ENCODE results near the gene HP1BP3.

Gene HP1BP3

DNA sequence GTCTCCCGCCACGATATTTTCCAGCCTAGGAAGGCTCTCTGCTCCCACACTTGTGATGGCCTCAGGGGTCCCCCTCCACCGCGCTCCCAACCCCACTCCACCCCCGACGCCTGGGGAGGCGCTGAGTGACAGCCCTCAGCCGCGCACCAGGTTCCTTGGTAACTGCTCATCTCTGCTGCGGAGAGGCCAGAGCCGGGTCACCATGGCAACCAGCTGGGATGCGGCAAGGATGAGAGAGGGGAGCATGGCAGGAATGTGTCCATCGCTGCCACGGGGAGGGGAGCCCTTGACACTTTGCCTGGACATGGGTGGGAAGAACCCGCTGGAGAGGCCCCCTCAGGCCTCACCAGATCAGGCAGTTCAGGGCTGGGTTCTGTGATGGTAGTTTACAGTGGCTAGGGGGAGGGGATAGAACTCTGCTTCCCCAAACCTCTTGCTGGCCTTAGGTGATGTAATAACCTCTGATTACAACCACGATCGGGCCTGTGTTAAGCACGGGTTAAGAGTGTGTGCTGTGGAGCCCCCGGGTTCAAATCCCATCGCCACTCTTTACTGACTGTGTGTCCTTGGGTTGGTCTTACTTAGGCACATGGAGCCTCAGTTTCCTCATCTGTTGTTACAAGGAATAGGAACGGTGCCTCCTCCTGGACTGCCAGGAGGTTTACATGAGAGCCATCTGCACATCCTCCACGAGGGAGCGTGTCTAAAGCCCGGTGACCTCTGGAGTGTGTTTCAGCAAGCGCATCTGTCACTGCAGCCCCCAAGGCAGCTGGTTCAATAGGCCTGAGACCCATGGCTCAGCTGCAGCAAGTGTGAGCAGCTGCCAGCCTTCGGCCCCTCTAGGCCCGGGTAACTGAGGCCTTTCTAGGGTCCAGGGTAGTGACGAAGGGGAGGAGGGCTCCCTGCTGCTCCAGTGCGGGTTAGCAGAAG, 75.6 kb downstream of the HP1BP3 start:
- DNase-seq (ENCODE audit: low spot score) = no peak

GRCh38 chr1:20710469-20711284, 76.4 kb downstream of the HP1BP3 start:
- DNase-seq (ENCODE audit: low spot score) = no peak

DNA sequence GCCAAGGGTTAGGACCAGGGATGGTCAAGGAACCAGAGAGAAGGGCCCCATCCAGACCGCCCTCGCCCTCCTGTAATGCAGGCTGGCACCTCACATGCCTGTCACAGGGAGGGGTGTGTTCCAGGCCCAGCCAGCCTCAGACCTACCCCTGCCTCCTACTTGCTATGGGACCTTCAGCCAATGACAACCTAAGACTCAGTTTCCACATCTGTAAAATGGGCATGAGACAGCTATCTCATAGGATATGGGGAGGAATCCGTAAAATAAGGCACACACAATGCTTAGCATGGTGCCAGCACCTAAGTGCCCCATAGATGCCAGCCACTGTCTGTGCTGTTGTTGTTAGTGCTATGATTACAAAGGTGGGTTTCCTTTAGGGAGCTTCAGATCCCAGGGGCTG, 77.2 kb downstream of the HP1BP3 start:
- DNase-seq (ENCODE audit: low spot score) = no peak

DNA sequence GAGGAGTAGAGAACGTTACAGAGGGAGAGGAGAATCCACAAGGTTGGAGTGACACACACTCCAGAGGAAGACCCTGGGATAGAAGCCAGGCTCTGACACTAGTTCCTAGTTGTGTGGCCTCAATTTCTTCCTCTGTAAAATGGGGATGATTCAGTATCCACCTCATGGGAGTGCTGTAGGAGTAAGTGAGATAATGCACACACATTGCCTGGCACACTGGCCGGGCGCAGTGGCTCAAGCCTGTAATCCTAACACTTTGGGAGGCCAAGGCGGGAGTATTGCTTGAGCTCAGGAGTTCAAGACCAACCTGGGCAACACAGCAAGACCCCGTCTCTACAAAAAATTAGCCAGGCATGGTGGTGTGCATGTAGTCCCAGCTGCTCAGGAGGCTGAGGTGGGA, 78.2 kb downstream of the HP1BP3 start:
- DNase-seq (ENCODE audit: low spot score) = no peak

- no peak for DNase-seq (ENCODE audit: low spot score)
Observed at GRCh38 chr1:20708057-20708456, 79.0 kb downstream of the HP1BP3 start.

DNA sequence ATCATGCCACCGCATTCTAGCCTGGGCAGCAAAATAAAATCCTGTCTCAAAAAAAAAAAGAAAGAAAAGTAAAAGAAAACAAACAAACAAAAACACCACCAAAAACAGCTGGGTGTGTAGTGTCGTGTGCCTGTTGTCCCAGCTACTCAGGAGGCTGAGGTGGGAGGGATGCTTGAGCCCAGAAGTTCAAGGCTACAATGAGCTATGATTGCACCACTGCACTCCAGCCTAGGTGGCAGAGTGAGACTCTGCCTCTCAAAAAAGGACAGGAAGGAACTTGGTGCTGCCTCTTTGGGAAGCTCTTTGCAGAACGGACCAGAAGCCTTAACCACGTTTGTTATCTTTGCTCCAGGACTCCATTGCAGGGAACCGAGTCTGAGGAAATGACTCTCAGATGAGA, 80.3 kb downstream of the HP1BP3 start:
- DNase-seq (ENCODE audit: low spot score) = no peak

GRCh38 chr1:20705203-20705755, 81.8 kb downstream of the HP1BP3 start:
- DNase-seq (ENCODE audit: low spot score) = no peak

- DNase-seq (ENCODE audit: low spot score) = no peak
Observed at GRCh38 chr1:20704390-20705202, 82.5 kb downstream of the HP1BP3 start.

GRCh38 chr1:20703124-20703756, 83.9 kb downstream of the HP1BP3 start:
- no peak for DNase-seq (ENCODE audit: low spot score)

DNA sequence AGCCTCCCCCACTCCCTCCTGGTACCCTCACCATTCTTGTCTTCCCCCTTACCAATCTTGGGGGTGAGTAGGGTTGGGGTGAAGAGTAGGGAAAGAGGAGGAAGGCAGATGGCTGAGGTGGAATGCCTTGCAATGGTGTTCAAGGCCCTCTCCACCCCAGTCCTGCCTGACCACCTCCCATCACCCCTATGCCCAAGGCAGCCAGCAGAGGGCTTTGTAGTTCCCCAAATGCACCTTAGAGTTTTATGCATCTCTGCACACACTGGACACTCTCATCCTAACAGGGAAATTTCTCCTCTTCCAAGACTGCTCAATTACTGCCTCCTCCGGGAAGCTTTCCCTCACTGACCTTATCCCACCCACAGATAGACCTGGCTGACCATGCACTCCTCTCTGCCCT, 84.7 kb downstream of the HP1BP3 start:
- DNase-seq (ENCODE audit: low spot score) = no peak

DNA sequence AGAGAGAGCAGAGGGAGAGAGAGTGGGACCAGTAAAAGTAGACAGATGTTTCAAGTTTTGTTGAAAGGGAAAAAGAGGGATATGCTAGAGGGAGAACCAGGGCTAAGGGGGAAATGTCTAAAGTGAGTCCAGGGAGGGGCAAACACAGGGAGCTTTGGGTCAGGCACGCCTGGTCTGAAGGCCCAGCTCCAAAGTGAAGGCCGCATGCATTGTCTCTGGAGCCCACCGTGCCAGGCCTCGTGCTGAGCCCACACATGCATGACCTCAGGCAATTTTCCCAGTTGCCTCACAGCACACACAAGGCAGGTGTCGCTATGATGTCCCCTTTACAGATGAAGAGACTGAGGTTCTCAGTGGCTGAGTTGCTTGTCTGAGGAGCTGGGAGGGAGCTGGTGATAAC, 85.3 kb downstream of the HP1BP3 start:
- no peak for DNase-seq (ENCODE audit: low spot score)

- no peak for DNase-seq (ENCODE audit: low spot score)
Observed at GRCh38 chr1:20701446-20701845, 85.7 kb downstream of the HP1BP3 start.

DNA sequence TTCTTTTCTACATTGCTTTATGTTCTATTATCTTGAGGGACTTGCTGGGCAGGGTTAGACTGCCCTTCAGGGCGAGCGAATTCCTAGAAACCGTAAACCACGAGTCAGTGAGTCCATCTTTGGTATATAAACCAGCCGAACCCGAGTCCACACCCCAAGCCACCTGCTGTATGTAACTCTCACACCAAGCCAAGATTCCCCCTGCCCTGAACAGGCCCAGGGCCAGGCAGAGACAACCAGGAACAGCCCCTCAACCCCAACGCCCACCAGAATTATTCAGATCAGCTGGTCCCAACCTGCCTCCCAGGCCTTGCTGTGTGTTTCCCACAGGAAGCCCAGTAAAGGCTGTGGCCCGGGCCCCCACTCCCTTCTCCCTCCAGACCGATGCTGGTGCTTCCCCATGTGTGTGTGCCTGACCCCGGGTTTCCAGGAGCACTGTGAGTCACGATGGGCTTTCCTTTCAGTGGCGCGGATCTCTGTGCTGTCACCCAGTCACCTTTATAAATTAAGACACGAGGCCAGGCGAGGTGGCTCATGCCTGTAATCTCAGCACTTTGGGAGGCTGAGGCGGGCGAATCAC, 86.4 kb downstream of the HP1BP3 start:
- no peak for DNase-seq (ENCODE audit: low spot score)

DNA sequence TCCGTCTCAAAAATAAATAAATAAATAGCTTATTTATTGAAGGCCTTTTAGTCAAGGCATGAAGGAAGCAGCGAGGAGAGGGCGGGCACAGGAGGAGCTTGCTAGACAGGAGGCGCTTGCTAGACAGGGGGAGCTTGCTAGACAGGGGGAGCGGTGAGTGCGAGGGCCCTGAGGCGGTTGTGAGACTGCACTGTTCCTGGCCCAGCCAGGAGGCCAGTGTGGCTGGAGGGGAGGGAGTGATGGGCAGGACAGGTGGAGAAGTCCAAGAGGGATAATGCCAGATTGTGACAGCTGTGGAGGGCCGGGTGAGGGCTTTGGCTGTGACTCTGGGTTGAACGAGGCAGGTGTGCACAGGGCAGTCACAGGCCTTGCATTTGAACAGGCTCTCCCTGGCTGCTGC, 87.5 kb downstream of the HP1BP3 start:
- DNase-seq (ENCODE audit: low spot score) = no peak

GRCh38 chr1:20698195-20698910, 88.8 kb downstream of the HP1BP3 start:
- no peak for DNase-seq (ENCODE audit: low spot score)

DNA sequence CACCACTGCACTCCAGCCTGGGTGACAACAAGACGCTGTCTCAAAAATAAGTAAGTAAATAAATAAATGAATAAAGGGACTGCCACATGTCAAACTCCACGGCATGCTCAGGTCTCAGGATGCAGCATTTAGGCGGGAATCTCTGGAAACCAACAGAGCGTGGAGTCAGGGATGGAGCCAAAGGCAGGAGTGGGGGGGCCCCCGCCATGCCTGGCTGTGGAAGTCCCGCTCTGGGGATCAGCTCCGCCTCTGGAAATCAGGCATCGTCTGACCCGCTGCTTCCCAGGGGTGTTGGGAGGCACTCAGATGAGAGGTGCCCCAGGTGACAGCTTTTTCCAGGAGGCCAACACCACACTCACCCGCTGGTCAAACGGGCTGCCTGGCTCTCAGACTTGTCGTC, 89.5 kb downstream of the HP1BP3 start:
- DNase-seq (ENCODE audit: low spot score) = no peak

DNA sequence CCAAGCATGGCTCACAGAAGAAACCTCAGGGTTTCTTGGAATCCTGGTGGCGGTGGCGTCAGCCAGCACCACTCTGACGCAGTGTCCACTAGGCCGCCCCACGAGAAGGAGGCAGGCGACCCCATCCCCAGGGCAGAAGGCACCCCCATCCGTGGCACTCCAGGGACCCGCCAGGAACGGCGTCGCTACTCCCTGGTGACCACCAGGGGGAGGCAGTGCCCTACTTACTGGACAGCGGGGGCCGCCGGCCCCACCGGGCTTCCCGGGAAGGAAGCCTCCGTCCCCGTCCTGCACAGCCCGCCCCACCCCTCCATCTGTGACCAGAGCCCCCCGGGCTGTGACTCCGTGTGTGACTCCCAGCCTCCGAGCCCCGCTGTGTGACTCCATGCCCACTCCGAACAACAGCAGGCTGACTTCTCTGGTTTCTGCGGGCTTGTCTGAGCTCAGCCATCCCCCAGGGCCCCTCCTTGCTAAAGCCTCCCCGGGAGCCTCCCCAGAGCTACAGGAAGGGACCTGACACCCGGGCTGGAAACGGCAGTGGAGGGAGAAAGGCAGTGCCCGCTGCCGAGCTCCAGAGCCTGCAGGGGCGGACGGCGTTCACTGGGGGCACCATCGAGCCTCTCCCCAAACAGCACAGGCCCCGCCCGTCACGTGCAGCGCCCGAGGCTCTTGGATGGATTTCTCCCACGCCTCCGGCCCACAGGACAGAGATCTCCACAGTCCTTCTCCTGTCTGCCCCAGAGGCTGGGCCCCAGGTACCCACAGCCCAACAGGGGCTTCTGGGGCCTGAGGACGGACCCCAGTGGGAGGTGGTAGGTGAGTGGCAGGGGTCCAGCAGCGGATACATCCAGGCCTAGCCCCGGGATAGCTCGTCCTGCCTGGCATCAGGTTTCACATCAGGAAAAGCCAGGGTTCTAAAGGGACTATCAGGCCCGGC, 90.4 kb downstream of the HP1BP3 start:
- DNase-seq (ENCODE audit: low spot score) = peak; percentile 73

DNA sequence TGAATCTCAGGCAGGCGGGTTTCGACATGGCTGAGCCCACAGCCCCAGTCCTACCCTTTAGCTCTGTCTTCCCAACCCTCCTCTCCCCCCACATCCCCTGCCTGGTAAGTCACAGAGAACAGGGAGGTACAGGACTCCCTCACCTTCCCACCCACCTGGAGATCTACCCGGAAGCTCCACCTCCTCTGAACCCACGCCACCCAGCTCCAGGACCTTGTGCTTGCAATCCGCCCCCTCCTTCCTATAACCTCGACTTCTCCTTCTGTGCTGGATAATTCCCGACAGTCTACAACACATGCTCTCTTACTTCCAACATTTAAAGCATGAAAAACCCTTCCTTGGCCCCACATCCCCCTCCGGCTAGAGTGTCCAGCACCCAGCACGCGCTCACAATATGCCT, 91.6 kb downstream of the HP1BP3 start:
- DNase-seq (ENCODE audit: low spot score) = no peak

- no peak for DNase-seq (ENCODE audit: low spot score)
Observed at GRCh38 chr1:20693623-20694022, 93.5 kb downstream of the HP1BP3 start.

Measured in globus pallidus (tissue), 1 donor.